Measurements from ENCODE around the gene MED8. TPM values are rescaled to one million over a fixed set of nuclear protein-coding genes. Genes with fewer than 3 reads are reported as not detected.

Gene MED8
- total and polyA plus RNA-seq, 9 of the 15 experiments (the other 6 are each of a cell fraction or from before 2014, with no cell fraction given) = 23.0 to 120 (median 56.4) TPM

DNA sequence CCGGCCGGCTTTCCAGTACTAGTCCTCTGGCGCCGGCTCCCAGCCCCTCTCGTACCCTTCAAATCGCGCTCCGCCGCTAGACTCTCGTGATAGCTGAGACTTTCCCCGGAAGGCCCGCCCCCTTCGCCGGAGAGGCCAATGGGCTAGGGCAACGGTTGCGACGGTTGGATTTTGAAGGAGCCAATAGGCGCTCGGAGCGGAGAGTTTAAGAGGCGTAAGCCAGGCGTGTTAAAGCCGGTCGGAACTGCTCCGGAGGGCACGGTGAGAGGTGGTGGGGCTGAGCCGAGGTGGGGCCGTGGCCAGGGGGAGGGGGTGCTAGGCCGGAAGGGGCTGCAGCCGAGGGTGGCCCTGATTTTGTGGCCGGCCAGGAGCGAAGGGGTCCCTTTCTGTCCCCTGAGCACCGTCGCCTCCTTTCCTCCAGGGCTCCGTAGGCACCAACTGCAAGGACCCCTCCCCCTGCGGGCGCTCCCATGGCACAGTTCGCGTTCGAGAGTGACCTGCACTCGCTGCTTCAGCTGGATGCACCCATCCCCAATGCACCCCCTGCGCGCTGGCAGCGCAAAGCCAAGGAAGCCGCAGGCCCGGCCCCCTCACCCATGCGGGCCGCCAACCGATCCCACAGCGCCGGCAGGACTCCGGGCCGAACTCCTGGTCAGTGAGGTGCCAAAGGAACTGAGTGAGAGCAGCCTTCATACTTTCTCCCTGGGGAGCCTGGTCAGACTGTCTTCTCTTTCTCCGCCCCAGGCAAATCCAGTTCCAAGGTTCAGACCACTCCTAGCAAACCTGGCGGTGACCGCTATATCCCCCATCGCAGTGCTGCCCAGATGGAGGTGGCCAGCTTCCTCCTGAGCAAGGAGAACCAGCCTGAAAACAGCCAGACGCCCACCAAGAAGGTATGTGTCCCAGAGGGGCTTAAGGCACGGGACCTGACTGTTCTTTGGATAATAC is 30.6 kb downstream of the MED8 start, which contains the start of gene CDC20 (continued):
- TF ChIP-seq CBX3 (IDR thresholded peaks at IDR 0.05; ENCODE audit: borderline replicate concordance in 1 of 2, low read length in 2 of 2) (no peak; a peak in 1 of 3 replicates), PBX2 (CRISPR knock-in tag; IDR thresholded peaks at IDR 0.05; ENCODE audit: low read depth) (no peak), PBX2 (tag; conservative IDR thresholded peaks at IDR 0.05; ENCODE audit: low read depth) (no peak), SMAD4 (CRISPR knock-in tag; conservative IDR thresholded peaks at IDR 0.05) (no peak), THRA (IDR thresholded peaks at IDR 0.05) (no peak), ZNF224 (CRISPR knock-in tag; IDR thresholded peaks at IDR 0.05) (peak; percentile 68; the same call in 1 of the 2 replicates), ETV1 (tag; conservative IDR thresholded peaks at IDR 0.05; ENCODE audit: low read depth) (peak; percentile 50), GTF2A2 (tag; IDR thresholded peaks at IDR 0.05) (no peak), ZNF197 (CRISPR knock-in tag; IDR thresholded peaks at IDR 0.05; ENCODE audit: low read depth) (no peak)
- TF ChIP-seq, protein P1, sequence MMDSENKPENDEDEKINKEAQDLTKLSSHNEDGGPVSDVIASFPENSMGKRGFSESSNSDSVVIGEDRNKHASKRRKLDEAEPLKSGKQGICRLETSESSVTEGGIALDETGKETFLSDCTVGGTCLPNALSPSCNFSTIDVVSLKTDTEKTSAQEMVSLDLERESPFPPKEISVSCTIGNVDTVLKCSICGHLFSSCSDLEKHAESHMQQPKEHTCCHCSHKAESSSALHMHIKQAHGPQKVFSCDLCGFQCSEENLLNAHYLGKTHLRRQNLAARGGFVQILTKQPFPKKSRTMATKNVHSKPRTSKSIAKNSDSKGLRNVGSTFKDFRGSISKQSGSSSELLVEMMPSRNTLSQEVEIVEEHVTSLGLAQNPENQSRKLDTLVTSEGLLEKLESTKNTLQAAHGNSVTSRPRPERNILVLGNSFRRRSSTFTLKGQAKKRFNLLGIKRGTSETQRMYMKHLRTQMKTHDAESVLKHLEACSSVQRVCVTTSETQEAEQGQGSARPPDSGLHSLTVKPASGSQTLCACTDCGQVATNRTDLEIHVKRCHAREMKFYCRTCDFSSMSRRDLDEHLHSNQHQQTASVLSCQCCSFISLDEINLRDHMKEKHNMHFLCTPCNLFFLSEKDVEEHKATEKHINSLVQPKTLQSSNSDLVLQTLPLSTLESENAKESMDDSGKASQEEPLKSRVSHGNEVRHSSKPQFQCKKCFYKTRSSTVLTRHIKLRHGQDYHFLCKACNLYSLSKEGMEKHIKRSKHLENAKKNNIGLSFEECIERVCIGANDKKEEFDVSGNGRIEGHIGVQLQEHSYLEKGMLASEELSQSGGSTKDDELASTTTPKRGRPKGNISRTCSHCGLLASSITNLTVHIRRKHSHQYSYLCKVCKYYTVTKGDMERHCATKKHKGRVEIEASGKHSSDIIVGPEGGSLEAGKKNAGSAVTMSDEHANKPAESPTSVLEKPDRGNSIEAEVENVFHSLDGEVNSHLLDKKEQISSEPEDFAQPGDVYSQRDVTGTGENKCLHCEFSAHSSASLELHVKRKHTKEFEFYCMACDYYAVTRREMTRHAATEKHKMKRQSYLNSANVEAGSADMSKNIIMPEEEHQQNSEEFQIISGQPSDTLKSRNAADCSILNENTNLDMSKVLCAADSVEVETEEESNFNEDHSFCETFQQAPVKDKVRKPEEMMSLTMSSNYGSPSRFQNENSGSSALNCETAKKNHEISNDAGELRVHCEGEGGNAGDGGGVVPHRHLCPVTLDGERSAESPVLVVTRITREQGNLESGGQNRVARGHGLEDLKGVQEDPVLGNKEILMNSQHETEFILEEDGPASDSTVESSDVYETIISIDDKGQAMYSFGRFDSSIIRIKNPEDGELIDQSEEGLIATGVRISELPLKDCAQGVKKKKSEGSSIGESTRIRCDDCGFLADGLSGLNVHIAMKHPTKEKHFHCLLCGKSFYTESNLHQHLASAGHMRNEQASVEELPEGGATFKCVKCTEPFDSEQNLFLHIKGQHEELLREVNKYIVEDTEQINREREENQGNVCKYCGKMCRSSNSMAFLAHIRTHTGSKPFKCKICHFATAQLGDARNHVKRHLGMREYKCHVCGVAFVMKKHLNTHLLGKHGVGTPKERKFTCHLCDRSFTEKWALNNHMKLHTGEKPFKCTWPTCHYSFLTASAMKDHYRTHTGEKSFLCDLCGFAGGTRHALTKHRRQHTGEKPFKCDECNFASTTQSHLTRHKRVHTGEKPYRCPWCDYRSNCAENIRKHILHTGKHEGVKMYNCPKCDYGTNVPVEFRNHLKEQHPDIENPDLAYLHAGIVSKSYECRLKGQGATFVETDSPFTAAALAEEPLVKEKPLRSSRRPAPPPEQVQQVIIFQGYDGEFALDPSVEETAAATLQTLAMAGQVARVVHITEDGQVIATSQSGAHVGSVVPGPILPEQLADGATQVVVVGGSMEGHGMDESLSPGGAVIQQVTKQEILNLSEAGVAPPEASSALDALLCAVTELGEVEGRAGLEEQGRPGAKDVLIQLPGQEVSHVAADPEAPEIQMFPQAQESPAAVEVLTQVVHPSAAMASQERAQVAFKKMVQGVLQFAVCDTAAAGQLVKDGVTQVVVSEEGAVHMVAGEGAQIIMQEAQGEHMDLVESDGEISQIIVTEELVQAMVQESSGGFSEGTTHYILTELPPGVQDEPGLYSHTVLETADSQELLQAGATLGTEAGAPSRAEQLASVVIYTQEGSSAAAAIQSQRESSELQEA (IDR thresholded peaks at IDR 0.05; ENCODE audit: low read depth) = peak; percentile 82
